GM06990 (cell line): ENCODE results near the gene TALDO1.

Experiments used
- DNase-seq: peaks from one replicate; pipeline ENCODE4 v3.0.0-alpha.2; 2011; ENCODE audit not compliant: insufficient read length; ENCODE audit errors: extremely low read depth
- H3K27me3 ChIP-seq: replicated peaks from 2 replicates; pipeline ENCODE4 v1.6.0; 2011; ENCODE audit warnings: low read length; ENCODE audit not compliant: control insufficient read depth, insufficient read depth
- H3K36me3 ChIP-seq: 2 replicates; pipeline ENCODE4 v1.5.1; 2011; ENCODE audit warnings: low read length; ENCODE audit not compliant: control insufficient read depth, insufficient read depth
- H3K4me3 ChIP-seq: replicated peaks from 2 replicates; pipeline ENCODE4 v1.5.1; 2011; ENCODE audit warnings: low read depth, mild to moderate bottlenecking, control low read depth, low read length
- TF ChIP-seq, protein P1 (sequence below): IDR thresholded peaks from 2 replicates; pipeline ENCODE4 v1.5.1; 2011; ENCODE audit warnings: low read length, control low read depth, mild to moderate bottlenecking, inconsistent platforms; ENCODE audit not compliant: insufficient read depth, poor library complexity, severe bottlenecking

The TALDO1 gene

DNA sequence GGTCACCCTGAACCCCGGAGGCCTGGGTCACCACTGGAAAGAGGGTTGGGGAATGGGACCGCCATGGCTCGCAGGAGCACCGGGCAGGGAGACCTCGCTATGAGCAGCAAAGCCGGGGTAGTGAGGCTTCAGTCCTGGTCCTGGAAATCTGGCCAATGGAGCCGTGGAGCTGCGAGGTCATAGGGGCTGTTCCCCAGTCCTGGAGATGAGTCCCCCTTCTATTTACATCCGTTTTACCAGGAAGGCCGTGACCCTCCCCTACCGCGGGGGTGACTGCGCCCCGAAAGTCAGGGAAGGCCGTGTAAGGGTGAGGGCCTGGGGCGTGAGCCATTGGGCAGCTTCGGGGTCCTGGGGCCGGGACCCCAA is 57.3 kb downstream of the TALDO1 start:
- TF ChIP-seq, protein P1, sequence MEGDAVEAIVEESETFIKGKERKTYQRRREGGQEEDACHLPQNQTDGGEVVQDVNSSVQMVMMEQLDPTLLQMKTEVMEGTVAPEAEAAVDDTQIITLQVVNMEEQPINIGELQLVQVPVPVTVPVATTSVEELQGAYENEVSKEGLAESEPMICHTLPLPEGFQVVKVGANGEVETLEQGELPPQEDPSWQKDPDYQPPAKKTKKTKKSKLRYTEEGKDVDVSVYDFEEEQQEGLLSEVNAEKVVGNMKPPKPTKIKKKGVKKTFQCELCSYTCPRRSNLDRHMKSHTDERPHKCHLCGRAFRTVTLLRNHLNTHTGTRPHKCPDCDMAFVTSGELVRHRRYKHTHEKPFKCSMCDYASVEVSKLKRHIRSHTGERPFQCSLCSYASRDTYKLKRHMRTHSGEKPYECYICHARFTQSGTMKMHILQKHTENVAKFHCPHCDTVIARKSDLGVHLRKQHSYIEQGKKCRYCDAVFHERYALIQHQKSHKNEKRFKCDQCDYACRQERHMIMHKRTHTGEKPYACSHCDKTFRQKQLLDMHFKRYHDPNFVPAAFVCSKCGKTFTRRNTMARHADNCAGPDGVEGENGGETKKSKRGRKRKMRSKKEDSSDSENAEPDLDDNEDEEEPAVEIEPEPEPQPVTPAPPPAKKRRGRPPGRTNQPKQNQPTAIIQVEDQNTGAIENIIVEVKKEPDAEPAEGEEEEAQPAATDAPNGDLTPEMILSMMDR: no peak
- Histone ChIP-seq H3K36me3 (peaks cover 10% of the 10 kb centered on the region), H3K4me3 (peak overlapping the region; percentile 64), H3K27me3 (no peaks in the 10 kb centered on the region)
- no peak for DNase-seq

- TF ChIP-seq, protein P1: peak; percentile 29
- no peak for DNase-seq
- H3K4me3 ChIP-seq: peak overlapping the region; percentile 96
- peaks cover 23% of the 10 kb centered on the region for H3K36me3 ChIP-seq
- no peaks in the 10 kb centered on the region for H3K27me3 ChIP-seq
Measured at GRCh38 chr11:808427-809286, 61.4 kb downstream of the TALDO1 start.

GRCh38 chr11:809287-810039 is 62.2 kb downstream of the TALDO1 start, which contains the start of gene RPLP2:
Gene RPLP2 (plus strand): TSS chr11:809967. CDS start chr11:810235, 268 bp downstream.
- peak within 1 kb of the TSS; percentile 96 for H3K4me3 ChIP-seq
- no peaks in the 10 kb centered on the region for H3K27me3 ChIP-seq
- TF ChIP-seq, protein P1: no peak
- DNase-seq: peak; percentile 98
- H3K36me3 ChIP-seq: peaks cover 26% of the 10 kb centered on the region

- H3K4me3 ChIP-seq: peak overlapping the region; percentile 96
- no peaks in the 10 kb centered on the region for H3K27me3 ChIP-seq
- no peak for DNase-seq
- TF ChIP-seq, protein P1: no peak
- peaks cover 26% of the 10 kb centered on the region for H3K36me3 ChIP-seq
Measured at GRCh38 chr11:810040-810567, 62.8 kb downstream of the TALDO1 start.

- TF ChIP-seq, protein P1: peak; percentile 8
- Histone ChIP-seq H3K4me3 (peak overlapping the region; percentile 96), H3K36me3 (peaks cover 31% of the 10 kb centered on the region), H3K27me3 (no peaks in the 10 kb centered on the region)
- no peak for DNase-seq
Measured at GRCh38 chr11:811446-812245, 64.4 kb downstream of the TALDO1 start.
